Calu3 (cell line): ENCODE results near the gene EDA. TPM values are rescaled to one million over a fixed set of nuclear protein-coding genes. Genes with fewer than 3 reads are reported as not detected.

Experiments used
- BruUV-seq: library from RNA; stranded (reverse); fragments of 400-500 nt; replicated peaks from 2 replicates; lab custom pipeline; 2021; lab: Mats Ljungman, UMichigan
- CTCF ChIA-PET: fragments of 300-600 bp; sonication (Branson Sonifier 250); formaldehyde crosslinking; loops from one replicate; lab custom pipeline; 2022; ENCODE audit warnings: antibody characterized with exemption; lab: Charles Lee
- DNase-seq: peaks from one replicate; pipeline ENCODE4 v3.0.0; 2022
- H3K27ac Mint-ChIP-seq: one replicate; pipeline ENCODE4 v1.8.0; 2022; ENCODE audit warnings: mixed read lengths; ENCODE audit not compliant: unreplicated experiment
- H3K27me3 Mint-ChIP-seq: one replicate; pipeline ENCODE4 v1.8.0; 2022; ENCODE audit warnings: mixed read lengths; ENCODE audit not compliant: unreplicated experiment
- H3K36me3 Mint-ChIP-seq: one replicate; pipeline ENCODE4 v1.8.0; 2022; ENCODE audit warnings: mild to moderate bottlenecking, moderate library complexity, mixed read lengths; ENCODE audit not compliant: insufficient read depth, unreplicated experiment
- H3K4me1 Mint-ChIP-seq: one replicate; pipeline ENCODE4 v1.8.0; 2022; ENCODE audit warnings: mild to moderate bottlenecking, low read depth, mixed read lengths; ENCODE audit not compliant: unreplicated experiment
- H3K4me3 Mint-ChIP-seq: one replicate; pipeline ENCODE4 v1.8.0; 2022; ENCODE audit warnings: mild to moderate bottlenecking, low read depth, moderate library complexity, mixed read lengths; ENCODE audit not compliant: unreplicated experiment
- H3K9me3 Mint-ChIP-seq: one replicate; pipeline ENCODE4 v1.8.0; 2022; ENCODE audit warnings: low read depth, mixed read lengths; ENCODE audit not compliant: unreplicated experiment
- intact Hi-C: fragments of 100-400 bp; cut with micrococcal nuclease; formaldehyde crosslinking; loops from one replicate; pipeline ENCODE4 v1.10.0; 2022; ENCODE audit not compliant: unreplicated experiment
- total RNA-seq: library from RNA; stranded (reverse); gene quantifications from 2 replicates; pipeline ENCODE4 v1.2.3, GENCODE V29; 2022
- TF ChIP-seq, protein P1 (sequence below): fragments of 200-600 bp; IDR thresholded peaks from one replicate; pipeline ENCODE4 v1.8.0; 2022; ENCODE audit warnings: antibody characterized with exemption; ENCODE audit not compliant: unreplicated experiment

Gene EDA
- total RNA-seq, 1 experiment from 2014 or later: 5.7 TPM

DNA sequence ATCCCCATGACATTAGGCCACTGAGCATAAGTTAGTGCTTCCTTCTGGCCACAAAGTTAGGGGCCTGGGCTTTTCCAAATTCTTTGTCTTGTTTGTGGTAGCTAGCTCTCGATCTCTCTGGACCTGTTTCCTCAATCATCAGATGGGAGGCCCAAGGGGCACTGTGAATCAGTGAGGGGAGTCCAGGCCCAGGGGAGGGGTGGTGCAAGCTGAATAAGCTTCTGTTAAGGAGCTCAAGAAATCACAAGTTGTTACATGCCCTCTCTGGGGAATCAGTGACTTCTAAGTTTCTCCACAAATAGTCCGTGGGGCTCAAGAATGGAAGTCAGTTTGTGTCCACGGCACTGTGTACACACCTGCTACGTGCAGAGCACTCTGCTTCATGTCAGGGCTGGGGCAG, 418.7 kb downstream of the EDA start:
- CTCF ChIA-PET: no interaction called here
- intact Hi-C loops: loop anchor here (5.0 kb wide), 1 partner anchor 63 kb away; no protein-coding TSS in a partner anchor
- TF ChIP-seq, protein P1, sequence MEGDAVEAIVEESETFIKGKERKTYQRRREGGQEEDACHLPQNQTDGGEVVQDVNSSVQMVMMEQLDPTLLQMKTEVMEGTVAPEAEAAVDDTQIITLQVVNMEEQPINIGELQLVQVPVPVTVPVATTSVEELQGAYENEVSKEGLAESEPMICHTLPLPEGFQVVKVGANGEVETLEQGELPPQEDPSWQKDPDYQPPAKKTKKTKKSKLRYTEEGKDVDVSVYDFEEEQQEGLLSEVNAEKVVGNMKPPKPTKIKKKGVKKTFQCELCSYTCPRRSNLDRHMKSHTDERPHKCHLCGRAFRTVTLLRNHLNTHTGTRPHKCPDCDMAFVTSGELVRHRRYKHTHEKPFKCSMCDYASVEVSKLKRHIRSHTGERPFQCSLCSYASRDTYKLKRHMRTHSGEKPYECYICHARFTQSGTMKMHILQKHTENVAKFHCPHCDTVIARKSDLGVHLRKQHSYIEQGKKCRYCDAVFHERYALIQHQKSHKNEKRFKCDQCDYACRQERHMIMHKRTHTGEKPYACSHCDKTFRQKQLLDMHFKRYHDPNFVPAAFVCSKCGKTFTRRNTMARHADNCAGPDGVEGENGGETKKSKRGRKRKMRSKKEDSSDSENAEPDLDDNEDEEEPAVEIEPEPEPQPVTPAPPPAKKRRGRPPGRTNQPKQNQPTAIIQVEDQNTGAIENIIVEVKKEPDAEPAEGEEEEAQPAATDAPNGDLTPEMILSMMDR: no peak
- Mint-ChIP-seq H3K4me1 (peaks cover 21% of the 10 kb centered on the region), H3K27ac (no peak overlapping the region), H3K36me3 (no peaks in the 10 kb centered on the region), H3K4me3 (no peak overlapping the region), H3K27me3 (no peaks in the 10 kb centered on the region), H3K9me3 (no peaks in the 10 kb centered on the region)
- no peak for DNase-seq
- BruUV-seq: no TSS peak

DNA sequence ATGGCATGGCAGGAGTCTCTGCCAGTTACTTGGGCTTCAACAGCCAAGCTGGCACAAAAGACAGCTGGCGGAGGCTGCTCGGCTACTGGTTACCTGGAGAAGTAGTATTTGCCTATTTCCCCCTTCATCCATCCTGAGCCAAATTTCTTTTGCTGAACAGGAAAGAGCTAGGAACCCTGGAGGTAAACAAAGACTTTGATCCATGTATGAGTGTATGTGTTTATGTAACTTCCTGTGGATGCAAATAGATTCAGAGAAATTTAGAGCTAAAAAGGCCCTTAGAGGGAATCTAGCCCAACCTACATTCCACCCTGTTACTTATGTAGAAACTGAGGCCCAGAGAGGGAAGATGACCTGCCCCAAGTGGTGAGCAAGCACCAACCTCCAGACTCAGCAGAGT, 422.6 kb downstream of the EDA start:
- TF ChIP-seq, protein P1: no peak
- H3K27me3 Mint-ChIP-seq: no peaks in the 10 kb centered on the region
- H3K27ac Mint-ChIP-seq: no peak overlapping the region
- BruUV-seq: no TSS peak
- DNase-seq: no peak
- no peaks in the 10 kb centered on the region for H3K9me3 Mint-ChIP-seq
- no peak overlapping the region for H3K4me3 Mint-ChIP-seq
- CTCF ChIA-PET: interaction anchor here (0.7 kb wide), 1 partner anchor 59 kb away, joined by 5 read pairs; no protein-coding TSS in a partner anchor
- no peaks in the 10 kb centered on the region for H3K36me3 Mint-ChIP-seq
- intact Hi-C loops: no loop called here
- peaks cover 19% of the 10 kb centered on the region for H3K4me1 Mint-ChIP-seq

DNA sequence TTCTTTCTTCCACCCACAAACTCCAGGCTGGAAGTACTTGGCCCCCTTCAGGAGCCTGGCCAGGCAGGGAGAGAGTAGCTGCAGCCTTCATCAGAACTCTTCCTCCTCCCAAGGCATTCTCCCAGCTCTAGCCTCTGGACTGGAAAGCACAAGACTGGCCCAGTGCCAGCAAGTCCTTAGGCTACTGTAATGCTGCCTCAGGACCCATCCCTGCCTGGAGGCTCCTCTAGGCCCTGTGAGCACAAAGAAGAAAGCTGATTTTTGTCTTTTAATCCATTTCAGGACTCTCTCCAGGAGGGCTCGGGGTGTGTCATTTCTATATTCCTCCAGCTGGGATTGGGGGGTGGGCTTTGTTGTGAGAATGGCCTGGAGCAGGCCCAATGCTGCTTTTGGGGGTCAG, 423.0 kb downstream of the EDA start:
- CTCF ChIA-PET: interaction anchor here (0.6 to 0.7 kb wide), 2 partner anchors 51 to 59 kb away, joined by 5 to 6 read pairs; no protein-coding TSS in a partner anchor
- DNase-seq: no peak
- TF ChIP-seq, protein P1: no peak
- no peak overlapping the region for H3K4me3 Mint-ChIP-seq
- H3K4me1 Mint-ChIP-seq: peaks cover 18% of the 10 kb centered on the region
- no peaks in the 10 kb centered on the region for H3K36me3 Mint-ChIP-seq
- BruUV-seq: no TSS peak
- H3K27me3 Mint-ChIP-seq: no peaks in the 10 kb centered on the region
- H3K9me3 Mint-ChIP-seq: no peaks in the 10 kb centered on the region
- H3K27ac Mint-ChIP-seq: no peak overlapping the region
- intact Hi-C loops: no loop called here

DNA sequence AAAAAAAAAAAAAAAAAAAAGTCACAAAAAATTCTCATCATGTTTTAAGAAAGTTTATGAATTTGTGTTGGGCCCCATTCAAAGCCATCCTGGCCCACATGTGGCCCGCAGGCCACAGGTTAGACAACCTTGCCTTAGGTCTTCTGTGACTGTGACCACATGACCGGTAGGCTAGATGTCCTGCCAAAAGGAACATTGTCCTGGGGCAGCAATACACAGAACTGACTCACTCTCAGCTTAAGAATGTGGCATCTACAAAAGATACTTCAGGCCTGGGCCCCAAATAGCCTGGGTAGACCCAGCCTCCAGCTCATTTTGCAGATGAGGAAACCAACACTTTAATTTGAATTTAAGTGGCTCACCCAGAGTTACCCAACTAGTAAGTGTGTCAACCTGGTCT, 423.8 kb downstream of the EDA start:
- CTCF ChIA-PET: interaction anchor here (0.6 to 0.7 kb wide), 2 partner anchors 52 to 615 kb away, joined by 3 to 6 read pairs; no protein-coding TSS in a partner anchor
- no peaks in the 10 kb centered on the region for H3K27me3 Mint-ChIP-seq
- intact Hi-C loops: no loop called here
- no TSS peak for BruUV-seq
- H3K36me3 Mint-ChIP-seq: no peaks in the 10 kb centered on the region
- H3K4me3 Mint-ChIP-seq: no peak overlapping the region
- TF ChIP-seq, protein P1: no peak
- H3K27ac Mint-ChIP-seq: no peak overlapping the region
- peaks cover 22% of the 10 kb centered on the region for H3K4me1 Mint-ChIP-seq
- no peaks in the 10 kb centered on the region for H3K9me3 Mint-ChIP-seq
- no peak for DNase-seq
